Muscle of back (tissue), 11 donors: ENCODE data around the gene WWOX. TPM values are rescaled to one million over a fixed set of nuclear protein-coding genes. Genes with fewer than 3 reads are reported as not detected.
A peak's percentile ranks its signal among the peaks of the same experiment; 100 is the strongest.

ENCODE experiments used
- DNase-seq, 3 donors: peaks; one replicate each; pipeline versions ENCODE4 v3.0.0 to v3.0.0-alpha.2; 2013
- polyA plus RNA-seq, 10 donors: library from polyadenylated mRNA; unstranded; fragments of 120-200 nt; gene quantifications; one replicate each; pipeline ENCODE4 v1.2.1, GENCODE V29; 2013; ENCODE audit not compliant: insufficient read length in 10 of 10

Gene WWOX
- polyA plus RNA-seq, 10 donors, result 7.8 to 14.7 (median 12.8) TPM

- DNase-seq, result peak; percentile 52 to 83 (median 59)
These were observed 621.0 kb downstream of the WWOX start for GRCh38 chr16:78720416-78720815.

- no peak for DNase-seq
These were observed 628.1 kb downstream of the WWOX start for GRCh38 chr16:78727536-78727935.

- DNase-seq, result no peak
These were observed 630.2 kb downstream of the WWOX start for GRCh38 chr16:78729687-78730086.

GRCh38 chr16:78731785-78732184, 632.3 kb downstream of the WWOX start:
- DNase-seq, result no peak

GRCh38 chr16:78732696-78733095, 633.2 kb downstream of the WWOX start:
- DNase-seq, result no peak

- DNase-seq, result no peak
These were observed 635.9 kb downstream of the WWOX start for GRCh38 chr16:78735337-78735736.

GRCh38 chr16:78737630-78738029, 638.2 kb downstream of the WWOX start:
- no peak for DNase-seq

- DNase-seq, result no peak
These were observed 639.1 kb downstream of the WWOX start for GRCh38 chr16:78738557-78738956.

- no peak for DNase-seq
These were observed 640.8 kb downstream of the WWOX start for GRCh38 chr16:78740269-78740668.

GRCh38 chr16:78742501-78743283, 643.2 kb downstream of the WWOX start:
- DNase-seq, result no peak

GRCh38 chr16:78743556-78743955, 644.1 kb downstream of the WWOX start:
- DNase-seq, result no peak

- no peak for DNase-seq
These were observed 644.6 kb downstream of the WWOX start for GRCh38 chr16:78744099-78744498.

- peak in 1 of 3 donors; percentile 16 for DNase-seq
These were observed 645.3 kb downstream of the WWOX start for GRCh38 chr16:78744796-78745107.

GRCh38 chr16:78745108-78746019, 645.9 kb downstream of the WWOX start:
- DNase-seq, result peak; percentile 19 to 87 (median 75)

GRCh38 chr16:78746718-78747117, 647.3 kb downstream of the WWOX start:
- no peak for DNase-seq

GRCh38 chr16:78748220-78748929, 648.9 kb downstream of the WWOX start:
- DNase-seq, result peak; percentile 47 to 75 (median 63)

- DNase-seq, result no peak
These were observed 650.4 kb downstream of the WWOX start for GRCh38 chr16:78749745-78750268.

GRCh38 chr16:78750611-78751010, 651.2 kb downstream of the WWOX start:
- no peak for DNase-seq

GRCh38 chr16:78751601-78752000, 652.1 kb downstream of the WWOX start:
- DNase-seq, result no peak

GRCh38 chr16:78754713-78755112, 655.3 kb downstream of the WWOX start:
- DNase-seq, result no peak

- no peak for DNase-seq
These were observed 656.6 kb downstream of the WWOX start for GRCh38 chr16:78755751-78756661.
